ENCODE measurements around the gene VASH1. TPM values are rescaled to one million over a fixed set of nuclear protein-coding genes. Genes with fewer than 3 reads are reported as not detected.

The VASH1 gene
- total RNA-seq, 1 experiment from 2014 or later: 4.3 TPM

- Histone ChIP-seq H3F3A (ENCODE audit: insufficient read depth, low read depth) (no peaks in the 10 kb centered on the region), H3K4me1 (replicated peaks; ENCODE audit: insufficient read depth) (peaks cover 14% of the 10 kb centered on the region), H3K9me3 (ENCODE audit: insufficient read depth, low read depth) (no peaks in the 10 kb centered on the region), H3K27me3 (ENCODE audit: insufficient read depth, low read depth) (peaks cover 82% of the 10 kb centered on the region), H3K4me3 (no peak overlapping the region), H4K20me1 (ENCODE audit: insufficient read depth) (no peaks in the 10 kb centered on the region), H3K36me3 (ENCODE audit: low read depth) (no peaks in the 10 kb centered on the region), H2AFZ (no peak overlapping the region), H3K79me2 (ENCODE audit: low read depth) (no peaks in the 10 kb centered on the region), H3K4me2 (no peak overlapping the region), H3K9me2 (ENCODE audit: insufficient read depth) (no peaks in the 10 kb centered on the region), H3K27ac (no peak overlapping the region)
- BruUV-seq (replicated peaks): no TSS peak
- ChIA-PET CTCF (no interaction called here), POLR2A (ENCODE audit: unreplicated experiment) (interaction anchor here (0.6 kb wide), 1 partner anchor 156 kb away, joined by 4 read pairs; no protein-coding TSS in a partner anchor)
- intact Hi-C loops (cut with micrococcal nuclease; ENCODE audit: unreplicated experiment): loop anchor here (5.0 kb wide), 1 partner anchor 1213 kb away; no protein-coding TSS in a partner anchor
- no peak for DNase-seq
- TF ChIP-seq EZH2 (IDR thresholded peaks at IDR 0.05; ENCODE audit: low read depth): no peak
- TF ChIP-seq, protein P1, sequence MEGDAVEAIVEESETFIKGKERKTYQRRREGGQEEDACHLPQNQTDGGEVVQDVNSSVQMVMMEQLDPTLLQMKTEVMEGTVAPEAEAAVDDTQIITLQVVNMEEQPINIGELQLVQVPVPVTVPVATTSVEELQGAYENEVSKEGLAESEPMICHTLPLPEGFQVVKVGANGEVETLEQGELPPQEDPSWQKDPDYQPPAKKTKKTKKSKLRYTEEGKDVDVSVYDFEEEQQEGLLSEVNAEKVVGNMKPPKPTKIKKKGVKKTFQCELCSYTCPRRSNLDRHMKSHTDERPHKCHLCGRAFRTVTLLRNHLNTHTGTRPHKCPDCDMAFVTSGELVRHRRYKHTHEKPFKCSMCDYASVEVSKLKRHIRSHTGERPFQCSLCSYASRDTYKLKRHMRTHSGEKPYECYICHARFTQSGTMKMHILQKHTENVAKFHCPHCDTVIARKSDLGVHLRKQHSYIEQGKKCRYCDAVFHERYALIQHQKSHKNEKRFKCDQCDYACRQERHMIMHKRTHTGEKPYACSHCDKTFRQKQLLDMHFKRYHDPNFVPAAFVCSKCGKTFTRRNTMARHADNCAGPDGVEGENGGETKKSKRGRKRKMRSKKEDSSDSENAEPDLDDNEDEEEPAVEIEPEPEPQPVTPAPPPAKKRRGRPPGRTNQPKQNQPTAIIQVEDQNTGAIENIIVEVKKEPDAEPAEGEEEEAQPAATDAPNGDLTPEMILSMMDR (conservative IDR thresholded peaks at IDR 0.05): no peak
Measured at GRCh38 chr14:76768671-76769500, 7.6 kb downstream of the VASH1 start.

DNA sequence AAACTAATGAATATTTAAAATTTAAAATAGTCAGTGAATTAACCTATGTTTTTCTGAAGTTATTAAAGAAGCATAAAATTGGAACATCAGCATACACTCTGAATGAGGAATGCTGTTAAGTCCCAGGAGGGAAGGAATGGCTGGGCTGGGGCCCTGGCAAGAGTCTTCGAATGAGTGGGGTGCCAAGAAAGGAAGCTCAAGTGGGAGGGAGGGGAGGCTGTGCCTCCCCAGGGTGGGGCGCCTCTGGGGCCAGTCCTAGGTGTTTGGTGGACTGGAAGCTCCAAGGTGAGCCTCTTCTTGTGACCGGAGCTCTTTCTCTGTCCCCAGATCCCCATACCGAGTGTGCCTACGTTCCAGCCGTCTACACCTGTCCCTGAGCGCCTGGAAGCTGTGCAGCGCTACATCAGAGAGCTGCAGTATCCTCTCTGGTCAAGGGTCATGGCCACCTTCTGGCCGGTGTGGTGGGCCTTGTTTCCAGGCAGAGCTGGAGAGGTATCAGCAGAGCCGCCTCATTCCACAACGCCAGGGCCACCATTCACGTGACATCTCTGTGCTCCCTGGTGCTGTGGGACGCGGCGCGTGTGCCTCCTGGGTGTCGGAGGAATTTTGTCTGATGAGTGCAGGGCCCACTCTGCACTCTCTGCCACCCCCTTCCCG lies 8.5 kb downstream of the VASH1 start:
- no peak overlapping the region for H3K4me3 ChIP-seq
- ChIA-PET POLR2A (ENCODE audit: unreplicated experiment) (interaction anchor here (0.6 kb wide), 1 partner anchor 155 kb away, joined by 4 read pairs; no protein-coding TSS in a partner anchor), CTCF (interaction anchor here (1.1 kb wide), 1 partner anchor 15 kb away, joined by 3 read pairs; no protein-coding TSS in a partner anchor)
- H4K20me1 ChIP-seq (ENCODE audit: insufficient read depth): no peaks in the 10 kb centered on the region
- no peak for TF ChIP-seq EZH2 (IDR thresholded peaks at IDR 0.05; ENCODE audit: low read depth)
- TF ChIP-seq, protein P1 (conservative IDR thresholded peaks at IDR 0.05): no peak
- H3K79me2 ChIP-seq (ENCODE audit: low read depth): no peaks in the 10 kb centered on the region
- H3K4me2 ChIP-seq: no peak overlapping the region
- no peaks in the 10 kb centered on the region for H3F3A ChIP-seq (ENCODE audit: insufficient read depth, low read depth)
- BruUV-seq (replicated peaks): no TSS peak
- H2AFZ ChIP-seq: no peak overlapping the region
- no peak for DNase-seq
- peaks cover 17% of the 10 kb centered on the region for H3K4me1 ChIP-seq (replicated peaks; ENCODE audit: insufficient read depth)
- H3K27me3 ChIP-seq (ENCODE audit: insufficient read depth, low read depth): peaks cover 73% of the 10 kb centered on the region
- no peaks in the 10 kb centered on the region for H3K9me2 ChIP-seq (ENCODE audit: insufficient read depth)
- intact Hi-C loops (cut with micrococcal nuclease; ENCODE audit: unreplicated experiment): loop anchor here (5.0 kb wide), 1 partner anchor 1213 kb away; no protein-coding TSS in a partner anchor
- H3K9me3 ChIP-seq (ENCODE audit: insufficient read depth, low read depth): no peaks in the 10 kb centered on the region
- H3K36me3 ChIP-seq (ENCODE audit: low read depth): no peaks in the 10 kb centered on the region
- H3K27ac ChIP-seq: no peak overlapping the region

DNA sequence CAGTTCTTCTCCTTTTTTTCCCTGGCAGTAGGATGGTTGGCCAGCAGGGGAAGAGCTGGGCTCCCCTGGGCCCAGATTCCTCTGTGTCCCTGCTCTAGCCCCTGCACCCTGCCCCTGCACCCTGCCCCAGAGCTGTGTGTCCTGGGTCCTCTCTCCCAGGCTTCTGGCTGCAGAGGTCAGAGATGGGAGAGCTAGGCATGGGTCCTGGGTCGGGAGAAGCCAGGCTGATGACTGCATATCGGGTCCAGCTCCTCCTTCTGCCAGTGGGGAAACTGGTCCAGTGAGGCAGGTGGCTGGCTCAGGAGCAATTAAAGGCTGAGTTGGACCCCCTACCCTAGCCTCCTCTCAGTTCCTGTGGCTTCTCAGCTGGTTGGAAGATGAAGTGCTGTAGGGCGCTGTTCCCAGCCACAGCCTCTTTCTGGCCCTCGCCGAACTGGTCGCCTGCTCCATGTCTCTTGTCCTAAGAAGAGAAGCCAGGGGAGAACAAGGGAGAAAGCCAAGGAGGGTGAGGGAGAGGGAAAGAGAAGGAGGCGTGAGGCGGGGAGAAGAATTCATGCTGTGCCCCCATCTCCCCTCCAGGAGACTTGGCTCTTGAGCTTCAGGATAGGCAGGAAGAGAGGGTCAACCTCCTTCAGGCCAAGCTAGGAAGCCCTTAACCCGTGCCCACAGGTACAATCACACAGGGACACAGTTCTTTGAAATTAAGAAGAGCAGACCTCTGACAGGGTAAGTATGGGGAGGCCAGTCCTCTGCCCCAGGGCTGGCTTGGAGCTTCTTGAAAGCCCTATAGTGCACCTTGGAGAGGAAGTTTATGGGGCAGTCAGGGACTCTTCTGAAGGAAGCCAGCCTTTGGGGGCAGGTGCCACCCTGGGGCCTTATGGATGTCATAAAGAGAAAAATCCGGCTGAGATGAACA lies 9.5 kb downstream of the VASH1 start:
- intact Hi-C loops (cut with micrococcal nuclease; ENCODE audit: unreplicated experiment): no loop called here
- Histone ChIP-seq H4K20me1 (ENCODE audit: insufficient read depth) (no peaks in the 10 kb centered on the region), H3K27me3 (ENCODE audit: insufficient read depth, low read depth) (peaks cover 63% of the 10 kb centered on the region), H3K9me3 (ENCODE audit: insufficient read depth, low read depth) (no peaks in the 10 kb centered on the region), H3K4me3 (no peak overlapping the region), H3K4me2 (no peak overlapping the region), H3K27ac (no peak overlapping the region), H2AFZ (no peak overlapping the region), H3K9me2 (ENCODE audit: insufficient read depth) (no peaks in the 10 kb centered on the region), H3F3A (ENCODE audit: insufficient read depth, low read depth) (no peaks in the 10 kb centered on the region), H3K4me1 (replicated peaks; ENCODE audit: insufficient read depth) (peaks cover 17% of the 10 kb centered on the region), H3K79me2 (ENCODE audit: low read depth) (no peaks in the 10 kb centered on the region), H3K36me3 (ENCODE audit: low read depth) (no peaks in the 10 kb centered on the region)
- no peak for TF ChIP-seq EZH2 (IDR thresholded peaks at IDR 0.05; ENCODE audit: low read depth)
- TF ChIP-seq, protein P1 (conservative IDR thresholded peaks at IDR 0.05): no peak; the same call in 1 of the 2 replicates
- BruUV-seq (replicated peaks): no TSS peak
- ChIA-PET POLR2A (ENCODE audit: unreplicated experiment) (interaction anchor here (0.6 kb wide), 1 partner anchor 188 kb away, joined by 3 read pairs; no protein-coding TSS in a partner anchor), CTCF (interaction anchor here (0.5 to 1.1 kb wide), 4 partner anchors 14 to 1894 kb away, joined by 3 to 12 read pairs (median 4); no protein-coding TSS in a partner anchor)
- DNase-seq: no peak
